DND-41 (cell line): ENCODE data around the gene ATP10D.
A peak's percentile ranks its signal among the peaks of the same experiment; 100 is the strongest.

ENCODE experiments used
- ATAC-seq: fragments of 200-7000 bp; cut with Tn5 transposase; 3 replicates; pipeline ENCODE4 v1.9.1; 2021; ENCODE audit warnings: low read depth; ENCODE audit not compliant: insufficient read depth
- DNase-seq: peaks from one replicate; pipeline ENCODE4 v3.0.0-alpha.2; 2020
- H2AFZ ChIP-seq: 2 replicates; pipeline ENCODE4 v1.6.0; 2012; ENCODE audit warnings: low read depth, low read length
- H3K27ac ChIP-seq: 2 replicates; pipeline ENCODE4 v1.5.1; 2012; ENCODE audit warnings: low read length, inconsistent platforms
- H3K27me3 ChIP-seq: fragments of 200-600 bp; sonication (generic); 2 replicates; pipeline ENCODE4 v1.6.0; 2012; ENCODE audit warnings: low read length, mild to moderate bottlenecking, inconsistent platforms; ENCODE audit not compliant: insufficient read depth, poor library complexity
- H3K36me3 ChIP-seq: 2 replicates; pipeline ENCODE4 v1.5.1; 2012; ENCODE audit warnings: low read length, inconsistent platforms; ENCODE audit not compliant: insufficient read depth
- H3K4me1 ChIP-seq: 2 replicates; pipeline ENCODE4 v1.5.1; 2012; ENCODE audit warnings: mild to moderate bottlenecking, low read length; ENCODE audit not compliant: insufficient read depth
- H3K4me2 ChIP-seq: 2 replicates; pipeline ENCODE4 v1.6.0; 2012; ENCODE audit warnings: mild to moderate bottlenecking, moderate library complexity, low read length, inconsistent platforms; ENCODE audit not compliant: insufficient read depth
- H3K4me3 ChIP-seq, 2 experiments: fragments of 200-600 bp in 1 of 2; shearing (Covaris generic) in 1 of 2; 2 replicates each; pipeline ENCODE4 v1.5.1; 2012 to 2016; ENCODE audit warnings: inconsistent platforms in 2 of 2, low read length in 2 of 2, mild to moderate bottlenecking in 2 of 2, low read depth in 1 of 2, moderate library complexity in 1 of 2
- H3K79me2 ChIP-seq: 2 replicates; pipeline ENCODE4 v1.6.0; 2012; ENCODE audit warnings: low read length, inconsistent platforms; ENCODE audit not compliant: insufficient read depth
- H3K9ac ChIP-seq: 2 replicates; pipeline ENCODE4 v1.6.0; 2012; ENCODE audit warnings: low read depth, mild to moderate bottlenecking, inconsistent platforms, low read length, moderate library complexity
- H3K9me3 ChIP-seq: 2 replicates; pipeline ENCODE4 v1.5.1; 2012; ENCODE audit warnings: low read length, moderate library complexity, mild to moderate bottlenecking, inconsistent platforms; ENCODE audit not compliant: insufficient read depth, severe bottlenecking
- H4K20me1 ChIP-seq: 2 replicates; pipeline ENCODE4 v1.6.0; 2012; ENCODE audit warnings: low read length; ENCODE audit not compliant: insufficient read depth
- EZH2 ChIP-seq: IDR thresholded peaks from 3 replicates; pipeline ENCODE4 v1.6.1; 2012; ENCODE audit warnings: borderline replicate concordance, low read depth, mild to moderate bottlenecking, moderate library complexity, low read length, inconsistent platforms; ENCODE audit not compliant: severe bottlenecking
- TF ChIP-seq, protein P1 (sequence below): IDR thresholded peaks from 2 replicates; pipeline ENCODE4 v1.5.1; 2012; ENCODE audit warnings: borderline replicate concordance, low read length, moderate library complexity, mild to moderate bottlenecking; ENCODE audit not compliant: poor library complexity, severe bottlenecking; ENCODE audit errors: extremely low read depth

Gene ATP10D

DNA sequence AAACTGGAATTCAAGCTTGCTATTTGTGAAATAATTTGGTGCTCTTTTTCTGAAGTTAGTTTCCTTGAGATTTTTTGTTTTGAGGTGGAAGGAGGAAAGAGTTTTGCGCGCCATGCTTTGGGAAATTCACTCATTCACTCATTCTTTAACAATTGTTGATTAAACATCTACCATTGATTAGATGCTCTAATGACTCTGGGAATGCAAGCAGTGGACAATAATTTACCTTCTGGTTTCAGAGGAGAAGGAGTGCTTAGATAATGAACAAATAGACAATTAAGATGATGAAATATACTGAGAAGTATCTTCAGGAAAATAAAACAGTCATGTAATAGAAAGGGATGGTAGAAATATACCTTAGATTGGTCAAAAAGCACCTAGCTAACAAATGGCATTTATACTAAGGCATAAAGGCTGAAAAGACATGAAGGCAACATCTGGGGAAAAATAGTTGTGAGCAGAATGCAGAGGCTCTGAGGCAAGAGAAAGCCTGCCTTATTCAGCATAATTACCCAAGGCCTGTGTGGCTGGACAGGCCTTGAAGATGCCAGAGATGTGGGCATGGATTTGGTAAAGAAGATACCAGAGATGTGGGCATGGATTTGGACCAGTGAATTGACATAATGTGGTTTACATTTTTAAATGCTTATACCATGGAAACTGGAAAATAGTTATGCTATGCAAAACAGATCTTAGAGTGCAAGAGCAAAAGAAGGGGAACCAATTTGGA lies 18.9 kb upstream of the ATP10D start:
- H3K4me2 ChIP-seq: no peak overlapping the region
- H3K4me1 ChIP-seq: peaks cover 26% of the 10 kb centered on the region
- no peak overlapping the region for H3K9ac ChIP-seq
- no peak overlapping the region for H3K27ac ChIP-seq
- no peaks in the 10 kb centered on the region for H3K9me3 ChIP-seq
- DNase-seq (no peak), ATAC-seq (no peak)
- TF ChIP-seq, protein P1, sequence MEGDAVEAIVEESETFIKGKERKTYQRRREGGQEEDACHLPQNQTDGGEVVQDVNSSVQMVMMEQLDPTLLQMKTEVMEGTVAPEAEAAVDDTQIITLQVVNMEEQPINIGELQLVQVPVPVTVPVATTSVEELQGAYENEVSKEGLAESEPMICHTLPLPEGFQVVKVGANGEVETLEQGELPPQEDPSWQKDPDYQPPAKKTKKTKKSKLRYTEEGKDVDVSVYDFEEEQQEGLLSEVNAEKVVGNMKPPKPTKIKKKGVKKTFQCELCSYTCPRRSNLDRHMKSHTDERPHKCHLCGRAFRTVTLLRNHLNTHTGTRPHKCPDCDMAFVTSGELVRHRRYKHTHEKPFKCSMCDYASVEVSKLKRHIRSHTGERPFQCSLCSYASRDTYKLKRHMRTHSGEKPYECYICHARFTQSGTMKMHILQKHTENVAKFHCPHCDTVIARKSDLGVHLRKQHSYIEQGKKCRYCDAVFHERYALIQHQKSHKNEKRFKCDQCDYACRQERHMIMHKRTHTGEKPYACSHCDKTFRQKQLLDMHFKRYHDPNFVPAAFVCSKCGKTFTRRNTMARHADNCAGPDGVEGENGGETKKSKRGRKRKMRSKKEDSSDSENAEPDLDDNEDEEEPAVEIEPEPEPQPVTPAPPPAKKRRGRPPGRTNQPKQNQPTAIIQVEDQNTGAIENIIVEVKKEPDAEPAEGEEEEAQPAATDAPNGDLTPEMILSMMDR: no peak
- TF ChIP-seq EZH2: no peak
- H3K79me2 ChIP-seq: peaks cover 20% of the 10 kb centered on the region
- 0 out of 2 replicates have a peak overlapping the region, but pooled peaks have one; percentile 36 for H2AFZ ChIP-seq
- H4K20me1 ChIP-seq: no peaks in the 10 kb centered on the region
- H3K36me3 ChIP-seq: no peaks in the 10 kb centered on the region
- no peak overlapping the region for H3K4me3 ChIP-seq
- no peaks in the 10 kb centered on the region for H3K27me3 ChIP-seq

DNA sequence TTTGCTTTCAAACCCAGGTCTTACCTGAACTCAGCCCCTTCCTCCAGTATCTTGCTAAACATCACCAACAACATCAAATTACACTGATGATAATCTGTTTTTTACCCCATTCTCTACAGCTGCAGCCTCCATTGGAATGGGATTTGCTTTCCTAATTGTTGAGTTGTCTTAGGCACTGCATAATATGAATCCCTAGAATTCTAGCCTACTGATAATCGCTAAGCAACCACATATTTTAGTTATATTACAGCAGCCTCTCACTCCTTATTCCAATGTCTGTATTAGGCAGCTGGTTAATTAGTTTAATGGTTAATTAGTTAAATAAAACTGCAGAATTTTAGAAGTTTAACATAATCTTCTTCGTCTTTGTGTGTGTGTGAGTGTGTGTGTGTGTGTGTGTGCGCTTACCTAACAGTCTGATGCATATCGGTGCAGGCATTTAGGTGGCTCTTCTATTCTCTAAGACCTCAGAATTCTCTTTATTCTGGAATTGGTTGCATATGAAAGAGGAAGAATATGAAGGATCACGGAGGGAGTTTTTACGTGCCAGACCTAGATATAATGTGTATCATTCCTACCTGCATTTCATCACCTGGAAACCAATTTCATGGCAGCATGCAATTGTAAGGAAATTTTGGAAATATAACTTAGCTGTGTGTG lies 16.2 kb upstream of the ATP10D start:
- Histone ChIP-seq H3K27ac (no peak overlapping the region), H3K4me3 (no peak overlapping the region), H3K4me2 (no peak overlapping the region), H3K4me1 (peaks cover 6% of the 10 kb centered on the region; the same call in 1 of the 2 replicates), H4K20me1 (no peaks in the 10 kb centered on the region), H2AFZ (no peak overlapping the region), H3K9me3 (no peaks in the 10 kb centered on the region), H3K9ac (no peak overlapping the region), H3K79me2 (no peaks in the 10 kb centered on the region), H3K36me3 (no peaks in the 10 kb centered on the region), H3K27me3 (no peaks in the 10 kb centered on the region)
- DNase-seq (no peak), ATAC-seq (no peak)
- TF ChIP-seq, protein P1: no peak
- TF ChIP-seq EZH2: no peak

DNA sequence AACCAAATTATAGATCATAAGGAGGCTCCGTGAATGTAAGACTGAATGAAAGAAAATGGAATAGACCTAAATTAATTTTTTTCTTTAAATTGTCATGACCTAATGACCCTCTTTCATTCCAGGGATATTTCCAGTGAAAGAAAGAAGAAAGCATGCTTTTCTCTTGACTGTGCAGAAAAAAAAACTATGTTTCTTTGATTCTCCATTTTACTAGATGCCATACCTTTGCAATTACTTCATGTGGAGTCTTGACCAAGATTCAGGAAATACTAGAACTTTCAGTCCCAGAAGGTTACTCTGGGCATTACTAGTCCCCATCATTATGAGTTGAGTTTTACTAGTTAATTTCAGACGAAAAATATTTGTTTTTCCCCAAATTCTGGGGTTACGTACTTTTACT lies 15.1 kb upstream of the ATP10D start:
- Histone ChIP-seq H3K27ac (no peak overlapping the region), H4K20me1 (no peaks in the 10 kb centered on the region), H3K9ac (no peak overlapping the region), H3K4me2 (no peak overlapping the region), H3K27me3 (no peaks in the 10 kb centered on the region), H3K4me3 (no peak overlapping the region), H2AFZ (no peak overlapping the region), H3K4me1 (no peaks in the 10 kb centered on the region), H3K79me2 (no peaks in the 10 kb centered on the region), H3K36me3 (no peaks in the 10 kb centered on the region), H3K9me3 (no peaks in the 10 kb centered on the region)
- ATAC-seq: no peak
- TF ChIP-seq EZH2: no peak
- TF ChIP-seq, protein P1: no peak
- DNase-seq: no peak
